Muscle of leg (tissue), 11 donors: Measurements from ENCODE around the gene FRAS1. TPM values are rescaled to one million over a fixed set of nuclear protein-coding genes. Genes with fewer than 3 reads are reported as not detected.

Experiments
- DNase-seq: peaks from one replicate; pipeline ENCODE4 v3.0.0; 2013
- H3K27ac ChIP-seq: one replicate; pipeline ENCODE4 v1.5.1; 2013; ENCODE audit warnings: mild to moderate bottlenecking, low read length, control low read depth
- H3K27me3 ChIP-seq: one replicate; pipeline ENCODE4 v1.6.1; 2013; ENCODE audit warnings: low read length; ENCODE audit not compliant: control insufficient read depth, insufficient read depth
- H3K36me3 ChIP-seq: one replicate; pipeline ENCODE4 v1.6.1; 2013; ENCODE audit warnings: low read length; ENCODE audit not compliant: control insufficient read depth, insufficient read depth
- H3K4me1 ChIP-seq: one replicate; pipeline ENCODE4 v1.6.1; 2013; ENCODE audit warnings: low read length; ENCODE audit not compliant: control insufficient read depth, insufficient read depth
- H3K4me3 ChIP-seq: one replicate; pipeline ENCODE4 v1.5.1; 2013; ENCODE audit warnings: low read length, control low read depth
- H3K9me3 ChIP-seq: replicated peaks from 2 replicates; pipeline ENCODE4 v1.6.1; 2013; ENCODE audit warnings: low read depth, low read length; ENCODE audit not compliant: control insufficient read depth
- whole genome bisulfite sequencing: methylation state at CpG from one replicate; pipeline ENCODE4 v1.1.5; 2013; ENCODE audit warnings: missing lambda C conversion rate; ENCODE audit not compliant: insufficient coverage; 5-methylcytosine and 5-hydroxymethylcytosine counted together
- polyA plus RNA-seq, 8 donors: library from polyadenylated mRNA; unstranded; fragments of 120-200 nt; gene quantifications; one replicate each; pipeline versions ENCODE4 v1.2.1 to v1.2.3, GENCODE V29; 2013; ENCODE audit warnings: inconsistent platforms in 1 of 8, low replicate concordance in 1 of 8; ENCODE audit not compliant: insufficient read length in 8 of 8, insufficient read depth in 1 of 8
- total RNA-seq: library from RNA; stranded (reverse); fragments of 120-200 nt; gene quantifications from one replicate; pipeline ENCODE4 v1.2.4, GENCODE V29; 2013

FRAS1 gene
- total and polyA plus RNA-seq, 9 donors = 3.6 to 15.8 (median 7.4) TPM

DNA sequence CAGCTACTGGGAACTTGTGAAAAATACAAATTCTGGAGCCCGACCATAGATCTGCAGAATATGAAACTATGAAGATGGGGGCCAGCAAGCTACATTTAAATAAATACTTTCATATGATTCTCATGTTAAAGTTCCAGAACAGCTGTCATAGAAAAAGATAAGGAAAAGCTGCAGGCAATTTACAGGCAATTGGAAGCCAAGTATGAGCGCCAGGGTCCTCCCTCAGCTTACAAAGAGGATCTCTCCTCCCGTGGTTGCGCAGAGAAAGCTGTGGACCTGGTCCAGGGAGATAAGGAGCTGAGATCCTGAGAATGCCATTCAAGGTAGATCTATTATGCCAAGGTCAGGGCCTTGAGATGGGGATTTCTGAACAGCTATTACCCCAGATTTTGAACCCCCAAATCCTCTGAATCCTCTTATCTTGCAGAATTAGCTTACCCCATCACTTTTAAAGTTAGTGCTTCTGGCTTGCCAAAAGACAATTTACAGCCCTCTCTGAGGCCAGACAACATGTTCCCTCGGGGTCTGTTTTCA is 25.6 kb upstream of the FRAS1 start:
- no CpG with 5 or more reads among the region's 5 CpGs for WGBS
- Histone ChIP-seq H3K4me3 (no peak overlapping the region), H3K4me1 (no peaks in the 10 kb centered on the region), H3K9me3 (no peaks in the 10 kb centered on the region), H3K27me3 (no peaks in the 10 kb centered on the region), H3K27ac (no peak overlapping the region), H3K36me3 (no peaks in the 10 kb centered on the region)
- DNase-seq = peak; percentile 42

DNA sequence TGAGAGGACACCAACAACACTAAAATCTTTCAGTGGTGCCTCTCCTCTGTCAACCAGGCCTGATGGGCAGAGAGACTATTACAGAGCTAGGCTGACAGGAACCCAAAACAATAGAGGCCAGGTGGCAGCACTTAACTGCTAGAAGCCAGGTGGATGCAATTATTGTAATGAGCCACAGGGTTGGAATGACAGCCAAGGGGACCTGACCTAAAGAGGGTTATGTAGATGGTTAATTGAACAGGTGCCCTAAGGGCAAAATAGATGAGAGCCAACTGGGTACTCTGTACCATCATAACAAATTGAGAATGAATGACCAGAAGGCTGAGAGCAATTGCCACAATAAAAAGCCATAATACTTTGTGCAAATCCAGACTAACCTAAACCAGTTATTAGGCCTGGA is 24.7 kb upstream of the FRAS1 start:
- H3K9me3 ChIP-seq = no peaks in the 10 kb centered on the region
- no peak for DNase-seq

DNA sequence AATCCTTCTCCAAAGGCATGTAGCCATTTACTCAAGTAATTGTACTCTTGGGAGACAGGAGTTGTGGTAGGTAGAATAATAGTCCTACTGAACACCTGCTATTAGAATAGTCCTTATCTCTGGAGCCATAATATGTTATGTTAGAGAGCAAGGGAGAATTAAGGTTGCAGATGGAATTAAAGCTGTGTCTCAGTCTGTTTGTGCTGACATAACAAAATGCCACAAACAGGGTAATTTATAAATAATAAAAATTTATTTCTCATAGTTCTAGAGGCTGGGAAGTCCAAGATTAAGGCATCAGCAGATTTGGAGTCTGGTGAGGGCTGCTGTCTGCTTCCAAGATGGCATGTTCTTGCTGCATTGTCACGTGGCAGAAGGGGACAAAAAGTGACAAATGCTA is 24.2 kb upstream of the FRAS1 start:
- Histone ChIP-seq H3K36me3 (no peaks in the 10 kb centered on the region), H3K4me1 (no peaks in the 10 kb centered on the region), H3K9me3 (no peaks in the 10 kb centered on the region), H3K27ac (no peak overlapping the region), H3K27me3 (no peaks in the 10 kb centered on the region), H3K4me3 (no peak overlapping the region)
- WGBS = no CpG with 5 or more reads among the region's 1 CpG
- DNase-seq = no peak

More for the DNA sequence above, 24.7 kb upstream of the FRAS1 start:
- H3K36me3 ChIP-seq = no peaks in the 10 kb centered on the region
- H3K27ac ChIP-seq = no peak overlapping the region
- no peak overlapping the region for H3K4me3 ChIP-seq
- H3K27me3 ChIP-seq = no peaks in the 10 kb centered on the region
- H3K4me1 ChIP-seq = no peaks in the 10 kb centered on the region

DNA sequence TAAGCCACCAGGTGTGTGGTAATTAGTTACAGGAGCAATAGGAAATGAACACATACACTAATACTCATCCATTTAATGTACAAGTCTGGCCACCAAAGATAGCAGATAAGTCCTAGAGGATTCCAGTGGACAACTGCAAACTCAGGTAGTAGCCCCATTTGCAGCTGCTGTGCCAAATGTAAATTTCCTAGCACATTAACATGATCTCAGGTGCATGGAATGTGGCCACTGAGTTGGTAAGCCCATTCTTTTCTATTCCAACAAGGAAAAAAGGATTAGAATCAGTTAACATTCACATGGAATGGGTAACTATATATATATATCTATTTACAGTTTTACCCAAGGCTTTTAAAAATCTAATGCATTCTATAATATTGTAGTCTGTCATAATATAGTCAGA is 23.3 kb upstream of the FRAS1 start:
- Histone ChIP-seq H3K9me3 (no peaks in the 10 kb centered on the region), H3K27me3 (no peaks in the 10 kb centered on the region), H3K27ac (no peak overlapping the region), H3K4me1 (no peaks in the 10 kb centered on the region), H3K4me3 (no peak overlapping the region), H3K36me3 (no peaks in the 10 kb centered on the region)
- no peak for DNase-seq

DNA sequence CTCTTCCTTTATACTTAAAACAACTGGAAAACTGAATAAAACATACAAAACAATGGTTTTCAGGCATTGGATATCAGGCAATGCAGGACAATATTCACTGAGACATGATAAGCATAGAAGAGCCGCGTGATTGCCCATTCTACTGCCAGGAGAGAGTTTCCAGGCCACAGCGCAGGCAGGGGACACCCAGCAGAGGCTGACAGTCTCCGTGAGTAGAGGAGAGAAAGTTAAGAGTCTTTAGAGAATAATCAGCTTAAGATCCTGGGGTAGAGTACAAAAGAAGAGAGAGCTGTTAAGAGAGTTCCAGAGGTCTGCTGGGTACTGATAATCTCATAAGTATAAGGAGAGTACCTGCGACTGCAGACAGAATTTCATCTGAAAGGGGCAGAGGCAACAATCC is 18.4 kb upstream of the FRAS1 start:
- no peak for DNase-seq
- H3K9me3 ChIP-seq = peaks cover 4% of the 10 kb centered on the region
- no peaks in the 10 kb centered on the region for H3K36me3 ChIP-seq
- H3K4me3 ChIP-seq = no peak overlapping the region
- 65% methylated on average over 4 of the region's 5 CpGs for WGBS
- no peak overlapping the region for H3K27ac ChIP-seq
- H3K4me1 ChIP-seq = no peaks in the 10 kb centered on the region
- no peaks in the 10 kb centered on the region for H3K27me3 ChIP-seq

DNA sequence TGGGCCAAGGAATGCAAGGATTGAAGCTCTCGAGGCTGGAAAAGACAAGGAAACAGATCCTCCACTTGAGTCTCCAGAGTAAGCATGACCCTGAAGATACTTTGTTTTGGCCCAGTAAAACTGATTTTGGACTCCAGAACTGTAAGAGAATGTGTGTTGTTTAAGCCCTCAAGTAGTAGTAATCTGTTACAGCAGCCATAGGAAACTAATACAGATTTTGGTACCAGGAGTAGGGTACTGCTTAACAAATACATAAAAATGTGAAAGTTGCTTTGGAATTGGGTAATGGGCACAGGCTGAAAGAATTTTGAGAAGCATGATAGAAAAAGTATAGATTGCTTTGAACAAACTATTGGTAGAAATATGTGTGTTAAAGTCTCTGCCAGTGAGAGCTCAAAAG is 17.4 kb upstream of the FRAS1 start:
- H3K27ac ChIP-seq = no peak overlapping the region
- peaks cover 4% of the 10 kb centered on the region for H3K9me3 ChIP-seq
- no peaks in the 10 kb centered on the region for H3K4me1 ChIP-seq
- no peaks in the 10 kb centered on the region for H3K27me3 ChIP-seq
- no peaks in the 10 kb centered on the region for H3K36me3 ChIP-seq
- DNase-seq = no peak
- WGBS = no CpG with 5 or more reads among the region's 1 CpG
- H3K4me3 ChIP-seq = no peak overlapping the region

DNA sequence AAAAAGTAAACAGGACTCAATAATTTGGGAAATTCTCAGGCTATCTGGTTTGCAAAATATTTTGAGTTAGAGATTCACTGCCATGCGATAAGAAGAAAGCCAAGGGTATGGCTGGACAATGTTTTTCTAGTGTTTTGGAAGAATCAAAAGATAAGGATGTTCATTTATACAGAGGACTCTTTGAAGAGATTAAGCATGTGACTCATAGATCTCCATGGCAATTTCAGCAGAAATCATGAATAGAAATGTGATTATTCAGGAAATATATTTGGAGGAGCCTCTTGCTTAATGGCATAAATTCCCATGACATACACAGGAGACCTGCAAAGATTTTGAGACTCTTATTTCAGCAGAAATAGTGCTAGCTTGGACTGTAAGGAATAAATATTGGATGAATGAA is 16.7 kb upstream of the FRAS1 start:
- Histone ChIP-seq H3K9me3 (peaks cover 4% of the 10 kb centered on the region), H3K27ac (no peak overlapping the region), H3K4me1 (no peaks in the 10 kb centered on the region), H3K4me3 (no peak overlapping the region), H3K27me3 (no peaks in the 10 kb centered on the region), H3K36me3 (no peaks in the 10 kb centered on the region)
- WGBS = 92% methylated on average over 1 of the region's 1 CpG
- DNase-seq = no peak

DNA sequence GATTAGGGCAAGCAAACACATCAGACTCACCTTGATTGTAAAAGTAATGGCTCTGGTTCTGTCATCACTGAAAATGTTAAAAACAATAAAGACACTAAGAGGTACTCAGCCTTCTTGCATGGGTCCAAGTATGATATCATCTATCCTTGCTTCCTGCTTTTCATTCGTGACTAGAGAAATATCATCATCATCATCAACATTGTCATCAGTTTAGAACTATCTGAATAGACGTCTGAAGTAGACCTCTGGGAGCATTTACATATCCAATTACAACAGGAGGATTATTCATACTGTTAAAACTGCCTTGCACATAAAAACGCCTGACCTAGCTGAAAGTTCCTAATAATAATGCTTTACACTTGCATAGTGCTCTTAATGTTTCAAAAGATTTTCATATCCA is 9.8 kb upstream of the FRAS1 start:
- 0% methylated on average over 1 of the region's 3 CpGs for WGBS
- H3K36me3 ChIP-seq = no peaks in the 10 kb centered on the region
- DNase-seq = peak; percentile 28
- H3K4me1 ChIP-seq = no peaks in the 10 kb centered on the region
- peaks cover 3% of the 10 kb centered on the region for H3K27me3 ChIP-seq
- no peak overlapping the region for H3K4me3 ChIP-seq
- no peak overlapping the region for H3K27ac ChIP-seq
- H3K9me3 ChIP-seq = no peaks in the 10 kb centered on the region

DNA sequence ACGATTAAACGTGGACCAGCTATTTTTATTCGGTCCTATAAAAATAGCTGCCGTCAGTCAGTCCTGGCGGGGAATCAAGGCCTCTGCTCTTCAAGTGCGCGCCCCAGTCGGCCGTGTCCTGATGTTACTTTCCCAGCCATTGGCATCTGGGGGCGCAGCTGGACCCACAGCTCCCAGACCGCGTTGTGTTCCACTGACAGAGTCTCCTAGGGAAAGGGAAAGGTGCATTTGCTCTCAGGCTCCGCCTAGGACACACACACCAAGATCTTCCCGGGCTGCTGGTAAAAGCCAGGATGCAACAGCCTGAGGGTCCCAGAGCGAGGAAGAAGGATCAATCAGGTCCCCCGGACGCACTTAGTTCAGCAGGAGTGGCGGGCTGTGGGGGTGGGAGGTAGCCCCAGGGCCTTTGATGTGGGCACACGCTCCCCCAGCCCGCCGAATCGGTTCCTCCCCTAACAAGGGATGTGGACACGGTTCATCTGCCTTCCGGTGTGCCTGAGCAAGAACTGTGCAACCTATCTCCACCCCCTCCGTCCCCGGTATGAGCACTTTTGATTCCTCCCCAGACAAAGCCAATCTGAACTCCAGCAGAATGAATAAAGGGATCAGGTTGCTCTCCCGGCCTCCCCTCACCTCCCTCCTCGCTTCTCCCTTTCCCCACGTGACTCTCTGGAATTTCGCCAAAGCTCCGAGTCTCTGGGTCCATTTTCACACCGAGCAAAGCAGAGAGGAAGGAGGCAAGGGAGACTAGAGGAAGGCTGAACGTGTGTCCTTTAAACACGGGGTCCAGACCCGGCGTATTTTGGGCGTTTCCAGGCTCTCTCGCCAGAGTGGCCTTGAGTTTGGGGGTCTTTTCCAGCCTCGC is 626 bp upstream of the FRAS1 start:
- no peaks in the 10 kb centered on the region for H3K36me3 ChIP-seq
- H3K4me1 ChIP-seq = peaks cover 26% of the 10 kb centered on the region
- DNase-seq = peak; percentile 94
- H3K9me3 ChIP-seq = no peaks in the 10 kb centered on the region
- WGBS = 0% methylated on average over 18 of the region's 39 CpGs
- H3K4me3 ChIP-seq = peak overlapping the region; percentile 50
- H3K27me3 ChIP-seq = peaks cover 36% of the 10 kb centered on the region
- H3K27ac ChIP-seq = peak overlapping the region; percentile 83

DNA sequence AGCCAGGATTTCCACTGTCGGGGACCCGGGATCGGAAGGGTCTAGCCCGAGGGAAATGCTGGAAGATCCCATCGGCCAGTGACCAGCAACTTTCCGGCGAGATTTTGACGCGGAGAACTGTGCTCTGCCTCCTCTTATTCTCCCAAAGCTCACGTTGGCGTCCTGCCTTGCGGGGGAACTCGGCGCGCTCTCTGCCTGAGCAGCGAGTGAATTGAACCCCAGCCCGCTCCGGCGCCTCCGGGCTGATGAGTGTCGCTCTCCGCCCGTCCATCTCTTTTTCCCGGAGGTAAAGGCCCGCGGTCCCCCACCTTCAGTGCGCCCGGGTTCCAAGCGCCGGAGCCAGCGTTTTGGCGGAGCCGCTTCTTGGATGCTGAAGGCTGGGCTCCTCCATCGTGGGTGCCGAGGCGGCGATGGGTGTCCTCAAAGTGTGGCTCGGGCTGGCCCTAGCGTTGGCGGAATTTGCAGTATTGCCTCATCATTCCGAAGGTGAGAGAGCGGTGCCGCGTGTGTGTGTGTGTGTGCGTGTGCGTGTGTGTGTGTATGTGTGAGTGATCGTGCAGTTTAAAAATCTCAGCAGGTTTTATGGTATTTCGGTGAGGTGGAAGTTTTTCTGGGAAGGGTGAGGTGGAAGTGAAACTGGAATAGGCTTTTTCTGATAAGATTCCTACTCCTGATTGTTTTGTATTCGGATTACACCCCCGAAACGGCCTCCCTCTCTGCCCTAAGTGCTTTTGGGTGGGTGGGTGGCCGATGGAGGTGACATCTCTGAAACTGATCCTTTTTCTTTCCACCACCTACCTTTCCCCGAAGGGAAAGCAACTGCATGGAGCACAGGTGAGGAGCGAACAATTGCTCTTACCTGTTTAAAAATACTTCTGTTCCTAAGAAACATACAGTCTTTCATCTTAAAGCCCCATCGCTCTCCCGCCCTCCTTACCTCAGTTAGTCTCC is 752 bp downstream of the FRAS1 start:
- WGBS = under 1% methylated on average over 48 of the region's 56 CpGs
- Histone ChIP-seq H3K36me3 (no peaks in the 10 kb centered on the region), H3K27me3 (peaks cover 33% of the 10 kb centered on the region), H3K9me3 (no peaks in the 10 kb centered on the region), H3K4me1 (peaks cover 26% of the 10 kb centered on the region), H3K4me3 (peak overlapping the region; percentile 50), H3K27ac (peak overlapping the region; percentile 83)
- peak; percentile 72 for DNase-seq
